Heart left ventricle (tissue), 13 donors: ENCODE results near the gene HOXC5.
A peak's percentile ranks its signal among the peaks of the same experiment; 100 is the strongest.

ENCODE experiments used
- POLR2A ChIP-seq, 2 donors: fragments of 450-650 bp; IDR thresholded peaks; one replicate each; pipeline ENCODE4 v1.6.1; 2017; ENCODE audit warnings: antibody characterized with exemption in 2 of 2, mild to moderate bottlenecking in 2 of 2, moderate library complexity in 2 of 2
- TF ChIP-seq, protein P1 (sequence below), 12 donors: fragments of 200-600 bp; sonication (generic) in 4 of 12; IDR thresholded peaks; one replicate each; pipeline versions ENCODE4 v1.5.0 to v1.8.0; 2018 to 2022; ENCODE audit warnings: antibody characterized with exemption in 12 of 12, mild to moderate bottlenecking in 5 of 12
- donor health status: ischemic (EF 13 %, LVEDD 7.1; RV severe dilation, severe dysfunction).
- donor health status: DM: no; HTN: yes; CAD: no.
- donor health status: DM: no; HTN: no; CAD: no.
- donor health status: ischemic (EF 25% LVEDD 6.9; RV normal size, moderate dysfunction).
- donor health status: ischemic (EF 25% LVEDD 5.7; RV mildly dilated, moderate dysfunction).
- donor health status: ischemic (EF 35%, LVEDD 5.7; RV mildly dilated, moderate dysfunction).
- donor health status: nonischemic (EF 11% LVEDD 7.7; RV severe dilation, severe dysfunction).
- donor health status: DM: yes; HTN: yes; CAD: no.
- donor health status: PGD.
- donor health status: ischemic (EF 29% LVEDD 5.4; RV normal size, mild dysfunction).
- donor health status: nonischemic (EF 23%, LVEDD 6.1; RV moderate dilation, normal function).

DNA sequence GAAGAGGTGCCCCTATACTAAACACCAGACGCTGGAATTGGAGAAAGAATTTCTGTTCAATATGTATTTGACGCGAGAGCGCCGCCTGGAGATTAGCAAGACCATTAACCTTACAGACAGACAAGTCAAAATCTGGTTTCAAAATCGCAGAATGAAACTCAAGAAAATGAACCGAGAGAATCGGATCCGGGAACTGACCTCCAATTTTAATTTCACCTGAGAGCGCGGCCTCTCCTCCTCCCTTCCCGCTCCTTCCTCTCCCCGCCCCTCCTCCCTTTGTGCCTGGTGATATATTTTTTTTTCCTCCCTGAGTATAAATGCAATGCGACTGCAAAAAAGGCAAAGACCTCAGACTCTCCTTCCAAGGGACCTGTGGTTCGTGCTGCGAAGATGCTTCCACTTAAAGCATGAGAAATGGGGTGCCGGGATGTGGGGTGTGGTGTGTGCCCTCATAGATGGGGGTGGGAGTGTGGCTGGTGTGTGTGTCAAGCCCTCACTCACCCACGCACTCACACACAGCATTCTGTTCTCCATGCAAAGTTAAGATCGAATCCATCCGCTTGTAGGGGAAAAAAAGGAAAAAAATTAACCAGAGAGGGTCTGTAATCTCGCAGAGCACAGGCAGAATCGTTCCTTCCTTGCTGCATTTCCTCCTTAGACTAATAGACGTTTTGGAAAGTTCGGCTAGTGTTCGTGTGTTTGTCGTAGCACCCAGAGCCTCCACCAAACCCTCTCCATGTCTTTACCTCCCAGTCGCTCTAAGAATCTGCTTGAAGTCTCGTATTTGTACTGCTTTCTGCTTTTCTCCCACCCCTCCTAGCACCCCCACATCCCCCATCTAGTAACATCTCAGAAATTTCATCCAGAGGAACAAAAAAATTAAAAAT, 43.4 kb upstream of the HOXC5 start:
- TF ChIP-seq, protein P1, sequence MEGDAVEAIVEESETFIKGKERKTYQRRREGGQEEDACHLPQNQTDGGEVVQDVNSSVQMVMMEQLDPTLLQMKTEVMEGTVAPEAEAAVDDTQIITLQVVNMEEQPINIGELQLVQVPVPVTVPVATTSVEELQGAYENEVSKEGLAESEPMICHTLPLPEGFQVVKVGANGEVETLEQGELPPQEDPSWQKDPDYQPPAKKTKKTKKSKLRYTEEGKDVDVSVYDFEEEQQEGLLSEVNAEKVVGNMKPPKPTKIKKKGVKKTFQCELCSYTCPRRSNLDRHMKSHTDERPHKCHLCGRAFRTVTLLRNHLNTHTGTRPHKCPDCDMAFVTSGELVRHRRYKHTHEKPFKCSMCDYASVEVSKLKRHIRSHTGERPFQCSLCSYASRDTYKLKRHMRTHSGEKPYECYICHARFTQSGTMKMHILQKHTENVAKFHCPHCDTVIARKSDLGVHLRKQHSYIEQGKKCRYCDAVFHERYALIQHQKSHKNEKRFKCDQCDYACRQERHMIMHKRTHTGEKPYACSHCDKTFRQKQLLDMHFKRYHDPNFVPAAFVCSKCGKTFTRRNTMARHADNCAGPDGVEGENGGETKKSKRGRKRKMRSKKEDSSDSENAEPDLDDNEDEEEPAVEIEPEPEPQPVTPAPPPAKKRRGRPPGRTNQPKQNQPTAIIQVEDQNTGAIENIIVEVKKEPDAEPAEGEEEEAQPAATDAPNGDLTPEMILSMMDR (IDR thresholded peaks at IDR 0.05) = peak in 4 of 12 donors; percentile 16 to 30 (median 26)
- no peak for TF ChIP-seq POLR2A (IDR thresholded peaks at IDR 0.05)
